K562 (cell line): ENCODE data around the gene CAST. TPM values are rescaled to one million over a fixed set of nuclear protein-coding genes. Genes with fewer than 3 reads are reported as not detected.

ENCODE experiments used
- CCAR2 ChIP-seq: fragments of 200-400 bp; formaldehyde crosslinking; IDR thresholded peaks from 2 replicates; pipeline ENCODE4 v1.6.1; 2017; ENCODE audit warnings: mild to moderate bottlenecking, low read depth, low read length
- ELF2 ChIP-seq: fragments of 250-450 bp; sonication (Bioruptor Pico); IDR thresholded peaks from 2 replicates; pipeline ENCODE4 v1.5.0; 2021; ENCODE audit warnings: mild to moderate bottlenecking
- FOXP1 ChIP-seq: sonication (generic); formaldehyde crosslinking; IDR thresholded peaks from 2 replicates; pipeline ENCODE4 v1.8.0; 2022; ENCODE audit warnings: mild to moderate bottlenecking, missing genetic modification reagents
- HDAC2 ChIP-seq: fragments of 450-650 bp; IDR thresholded peaks from 2 replicates; pipeline ENCODE4 v1.6.1; 2016; ENCODE audit warnings: mild to moderate bottlenecking
- MBD2 ChIP-seq: sonication (generic); IDR thresholded peaks from 2 replicates; pipeline ENCODE4 v1.6.1; 2016; ENCODE audit warnings: low read depth, borderline replicate concordance
- MCM3 ChIP-seq: fragments of 450-650 bp; IDR thresholded peaks from 2 replicates; pipeline ENCODE4 v1.6.1; 2016
- NELFE ChIP-seq: IDR thresholded peaks from 2 replicates; pipeline ENCODE4 v1.6.1; 2011; ENCODE audit warnings: mild to moderate bottlenecking; ENCODE audit not compliant: insufficient read depth, insufficient read length
- NKRF ChIP-seq: fragments of 450-650 bp; IDR thresholded peaks from 2 replicates; pipeline ENCODE4 v1.6.1; 2016; ENCODE audit warnings: borderline replicate concordance
- PRMT5 ChIP-seq: sonication (generic); formaldehyde crosslinking; IDR thresholded peaks from 2 replicates; pipeline ENCODE4 v1.5.0; 2020; ENCODE audit warnings: missing genetic modification reagents
- REST ChIP-seq, 2 experiments: fragments of 450-650 bp; formaldehyde crosslinking in 1 of 2; IDR thresholded peaks; 2 replicates each; pipeline versions ENCODE4 v1.4.0 to v1.6.1; 2014 to 2020; ENCODE audit warnings: mild to moderate bottlenecking in 2 of 2, borderline replicate concordance in 1 of 2, low read depth in 1 of 2
- SFPQ ChIP-seq: fragments of 200-400 bp; formaldehyde crosslinking; IDR thresholded peaks from 2 replicates; pipeline ENCODE4 v1.6.1; 2017; ENCODE audit warnings: mild to moderate bottlenecking, low read depth, low read length, moderate library complexity
- SIRT6 ChIP-seq: IDR thresholded peaks from one replicate; pipeline ENCODE4 v1.6.1; 2012; ENCODE audit warnings: low read depth, mild to moderate bottlenecking, control low read depth, inconsistent platforms, low read length, moderate library complexity
- SPI1 ChIP-seq: IDR thresholded peaks from 2 replicates; pipeline ENCODE4 v1.6.1; 2011; ENCODE audit warnings: low read depth, low read length, control low read depth, borderline replicate concordance
- TAF9B ChIP-seq: fragments of 450-650 bp; IDR thresholded peaks from 2 replicates; pipeline ENCODE4 v1.6.1; 2018; ENCODE audit warnings: mild to moderate bottlenecking; ENCODE audit not compliant: partially characterized antibody
- ZNF217 ChIP-seq: sonication (generic); formaldehyde crosslinking; IDR thresholded peaks from 2 replicates; pipeline ENCODE4 v1.8.0; 2022; ENCODE audit warnings: mild to moderate bottlenecking, missing genetic modification reagents
- polyA plus RNA-seq, 8 experiments: library from polyadenylated mRNA; depleted of rRNA in 4 of 8; stranded (reverse) in 5 of 8; unstranded in 3 of 8; fragments of >200 nt; fragmentation: Nextera tagmentation in 2 of 8; fragmentation: Illumina TruSeq in 1 of 8; extraction: Ambion mirVana in 2 of 8; extraction: Trizol in 1 of 8; gene quantifications; 2 replicates each; pipeline versions ENCODE4 v1.2.1 to v1.2.3, GENCODE V29; 2011 to 2014; ENCODE audit warnings: inconsistent platforms in 1 of 8, missing spikeins in 1 of 8
- total RNA-seq, 7 experiments: library from RNA; depleted of rRNA in 6 of 7; stranded (reverse); fragments of >200 nt in 6 of 7; fragmentation: Illumina TruSeq in 2 of 7; extraction: Trizol in 2 of 7; gene quantifications; 2 replicates each; pipeline versions ENCODE4 v1.2.1 to v1.2.3, GENCODE V29; 2011 to 2021; ENCODE audit warnings: low replicate concordance in 1 of 7

Gene CAST
- total and polyA plus RNA-seq, 9 of the 15 experiments (the other 6 are each of a cell fraction or from before 2014, with no cell fraction given) = 55.5 to 136 (median 86.1) TPM

- peak; percentile 48; the same call in 1 of the 2 replicates for TF ChIP-seq FOXP1 (CRISPR knock-in tag)
- no peak for TF ChIP-seq CCAR2
- no peak for TF ChIP-seq PRMT5
- TF ChIP-seq NELFE = no peak
- peak; percentile 55 for TF ChIP-seq TAF9B
- no peak for TF ChIP-seq SFPQ
- TF ChIP-seq HDAC2 = no peak
- no peak for TF ChIP-seq ELF2 (CRISPR knock-in tag)
- peak; percentile 40 for TF ChIP-seq MBD2
- TF ChIP-seq SPI1 = no peak
- TF ChIP-seq MCM3 = no peak
- TF ChIP-seq NKRF = peak; percentile 58; the same call in 1 of the 2 replicates
- TF ChIP-seq ZNF217 (CRISPR knock-in tag) = no peak
- peak; percentile 33; the same call in 1 of the 2 replicates for TF ChIP-seq REST (IDR thresholded peaks at IDR 0.05; ENCODE audit: borderline replicate concordance)
- 0 out of 2 replicates have a peak, but pooled peaks have one; percentile 18 for TF ChIP-seq REST (CRISPR knock-in tag; IDR thresholded peaks at IDR 0.05; ENCODE audit: low read depth)
- no peak for TF ChIP-seq SIRT6
Measured at GRCh38 chr5:96702503-96703383, 40.6 kb downstream of the CAST start (continued).
